Neuronal stem cell (in vitro differentiated cells): ENCODE results near the gene WWC2.

Experiments used
- DNase-seq: peaks from one replicate; pipeline ENCODE4 v3.0.0-alpha.2; 2013; ENCODE audit warnings: low spot score
- H2AFZ ChIP-seq: one replicate; pipeline ENCODE4 v1.6.1; 2013; ENCODE audit warnings: mild to moderate bottlenecking, low read length, inconsistent platforms
- H2AK5ac ChIP-seq: 2 replicates; pipeline ENCODE4 v1.6.1; 2013; ENCODE audit warnings: low read depth, mild to moderate bottlenecking, inconsistent platforms, low read length, moderate library complexity, mixed read lengths
- H2BK120ac ChIP-seq: 2 replicates; pipeline ENCODE4 v1.6.1; 2013; ENCODE audit warnings: low read depth, mild to moderate bottlenecking, inconsistent platforms, low read length, moderate library complexity, mixed read lengths
- H2BK12ac ChIP-seq: one replicate; pipeline ENCODE4 v1.6.1; 2013; ENCODE audit warnings: low read length, inconsistent platforms
- H2BK15ac ChIP-seq: 2 replicates; pipeline ENCODE4 v1.6.1; 2013; ENCODE audit warnings: mild to moderate bottlenecking, low read length, inconsistent platforms, mixed read lengths
- H2BK5ac ChIP-seq: one replicate; pipeline ENCODE4 v1.6.1; 2013; ENCODE audit warnings: inconsistent platforms, mild to moderate bottlenecking, low read length, moderate library complexity
- H3K14ac ChIP-seq: one replicate; pipeline ENCODE4 v1.6.1; 2013; ENCODE audit warnings: low read length, inconsistent platforms
- H3K18ac ChIP-seq: 2 replicates; pipeline ENCODE4 v1.6.1; 2013; ENCODE audit warnings: low read length, inconsistent platforms
- H3K23ac ChIP-seq: 2 replicates; pipeline ENCODE4 v1.6.1; 2013; ENCODE audit warnings: low read depth, mild to moderate bottlenecking, mixed read lengths, low read length, inconsistent platforms; ENCODE audit not compliant: poor library complexity
- H3K27ac ChIP-seq: replicated peaks from 3 replicates; pipeline ENCODE4 v1.5.1; 2013; ENCODE audit warnings: low read length, inconsistent platforms
- H3K27me3 ChIP-seq, 3 experiments: 2 replicates each; pipeline ENCODE4 v1.6.1; 2013; ENCODE audit warnings: low read length in 3 of 3, mild to moderate bottlenecking in 2 of 3, inconsistent platforms in 1 of 3, low read depth in 1 of 3, mixed read lengths in 1 of 3, moderate library complexity in 1 of 3; ENCODE audit not compliant: control insufficient read depth in 3 of 3, insufficient read depth in 3 of 3
- H3K36me3 ChIP-seq, 2 donors: replicated peaks in 1 of 2; 2 replicates each; pipeline ENCODE4 v1.6.1; 2013; ENCODE audit warnings: low read length in 2 of 2; ENCODE audit not compliant: control insufficient read depth in 2 of 2, insufficient read depth in 2 of 2
- H3K4ac ChIP-seq: 2 replicates; pipeline ENCODE4 v1.6.1; 2013; ENCODE audit warnings: inconsistent platforms, mild to moderate bottlenecking, low read length, moderate library complexity
- H3K4me1 ChIP-seq, 2 donors: 1 replicate in 1 of 2; 2 replicates in 1 of 2; pipeline ENCODE4 v1.6.1; 2013; ENCODE audit warnings: low read length in 2 of 2, low read depth in 1 of 2; ENCODE audit not compliant: control insufficient read depth in 2 of 2, insufficient read depth in 1 of 2
- H3K4me2 ChIP-seq: one replicate; pipeline ENCODE4 v1.6.1; 2013; ENCODE audit warnings: mild to moderate bottlenecking, low read length, inconsistent platforms; ENCODE audit not compliant: insufficient read depth, poor library complexity, severe bottlenecking
- H3K4me3 ChIP-seq, 2 donors: 2 replicates each; pipeline ENCODE4 v1.5.1; 2013; ENCODE audit warnings: low read length in 2 of 2, mild to moderate bottlenecking in 2 of 2, inconsistent platforms in 1 of 2, moderate library complexity in 1 of 2
- H3K79me1 ChIP-seq: one replicate; pipeline ENCODE4 v1.6.1; 2013; ENCODE audit warnings: low read depth, mild to moderate bottlenecking, inconsistent platforms, low read length, moderate library complexity
- H3K9ac ChIP-seq: one replicate; pipeline ENCODE4 v1.6.1; 2013; ENCODE audit warnings: mild to moderate bottlenecking, low read depth, low read length, inconsistent platforms; ENCODE audit not compliant: poor library complexity
- H3K9me3 ChIP-seq, 2 donors: replicated peaks in 1 of 2; 2 replicates each; pipeline versions ENCODE3 to v1.6.1; 2013; ENCODE audit warnings: low read length in 2 of 2, mild to moderate bottlenecking in 2 of 2, inconsistent platforms in 1 of 2, low read depth in 1 of 2, mixed read lengths in 1 of 2, moderate library complexity in 1 of 2; ENCODE audit not compliant: control insufficient read depth in 2 of 2, insufficient read depth in 1 of 2
- H4K8ac ChIP-seq: one replicate; pipeline ENCODE4 v1.6.1; 2013; ENCODE audit warnings: low read depth, mild to moderate bottlenecking, inconsistent platforms, low read length, moderate library complexity
- H4K91ac ChIP-seq: one replicate; pipeline ENCODE4 v1.6.1; 2013; ENCODE audit warnings: low read length, low read depth, mild to moderate bottlenecking, inconsistent platforms; ENCODE audit not compliant: poor library complexity
- WGBS, 2 donors: extraction: QIAGEN DNeasy Blood & Tissue Kit; methylation state at CpG; one replicate each; pipeline ENCODE4 v1.1.7; 2013; ENCODE audit warnings: missing lambda C conversion rate in 2 of 2, mixed read lengths in 1 of 2; ENCODE audit not compliant: insufficient read length in 2 of 2, insufficient replicate concordance in 1 of 2; ENCODE audit errors: extremely low coverage in 2 of 2; 5-methylcytosine and 5-hydroxymethylcytosine counted together

WWC2 gene

GRCh38 chr4:183248201-183248600 is 149.1 kb downstream of the WWC2 start:
- no peak for DNase-seq
- H4K91ac ChIP-seq = no peak overlapping the region
- no peaks in the 10 kb centered on the region for H3K27me3 ChIP-seq
- no peak overlapping the region for H3K23ac ChIP-seq
- H2BK5ac ChIP-seq = no peak overlapping the region
- no peak overlapping the region for H3K9ac ChIP-seq
- no peaks in the 10 kb centered on the region for H3K79me1 ChIP-seq
- no peak overlapping the region for H2BK15ac ChIP-seq
- no peak overlapping the region for H2BK12ac ChIP-seq
- H3K18ac ChIP-seq = no peak overlapping the region
- H3K4me1 ChIP-seq = peaks cover 0 to 4% of the 10 kb centered on the region in 2 donors
- H4K8ac ChIP-seq = no peak overlapping the region
- no peak overlapping the region for H3K14ac ChIP-seq
- H3K36me3 ChIP-seq = peaks cover 16 to 65% of the 10 kb centered on the region in 2 donors
- no peak overlapping the region for H2AK5ac ChIP-seq
- no peak overlapping the region for H3K27ac ChIP-seq
- no peak overlapping the region for H3K4me2 ChIP-seq
- H2AFZ ChIP-seq = no peak overlapping the region
- no peak overlapping the region for H3K4ac ChIP-seq
- H3K4me3 ChIP-seq = no peak overlapping the region
- no peaks in the 10 kb centered on the region for H3K9me3 ChIP-seq
- H2BK120ac ChIP-seq = no peak overlapping the region
- no CpG with 5 or more reads among the region's 2 CpGs for WGBS, 2 donors

DNA sequence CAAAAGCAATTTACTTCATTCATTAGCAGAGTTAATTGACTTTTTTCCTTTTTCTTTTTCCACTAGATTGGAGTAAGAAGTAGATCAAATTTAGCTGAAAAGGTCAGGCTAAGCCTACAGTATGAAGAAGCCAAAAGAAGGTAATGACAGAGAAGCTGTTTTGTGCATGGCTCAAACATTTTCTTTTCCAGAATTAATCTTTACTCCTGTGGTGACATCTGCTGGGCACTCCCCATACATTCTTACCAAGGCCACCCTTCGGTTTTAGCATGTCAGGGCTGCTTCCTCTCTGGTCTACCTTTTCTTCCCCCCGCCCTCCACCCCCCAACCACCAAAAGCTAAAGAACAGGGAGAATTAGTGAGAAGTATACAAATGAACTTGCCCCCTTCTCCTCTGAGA is 150.8 kb downstream of the WWC2 start:
- no peak overlapping the region for H3K27ac ChIP-seq
- no peak overlapping the region for H2AFZ ChIP-seq
- H3K9ac ChIP-seq = no peak overlapping the region
- no peak overlapping the region for H2BK5ac ChIP-seq
- no peak overlapping the region for H2AK5ac ChIP-seq
- no peak overlapping the region for H2BK15ac ChIP-seq
- no peaks in the 10 kb centered on the region for H3K27me3 ChIP-seq
- H3K4ac ChIP-seq = no peak overlapping the region
- DNase-seq = no peak
- no peak overlapping the region for H3K18ac ChIP-seq
- no peak overlapping the region for H4K8ac ChIP-seq
- H3K23ac ChIP-seq = no peak overlapping the region
- H3K4me1 ChIP-seq = peaks cover 0 to 4% of the 10 kb centered on the region in 2 donors
- no peaks in the 10 kb centered on the region for H3K9me3 ChIP-seq
- no peak overlapping the region for H4K91ac ChIP-seq
- H3K14ac ChIP-seq = no peak overlapping the region
- WGBS, 2 donors = no CpG with 5 or more reads among the region's 2 CpGs
- no peak overlapping the region for H2BK120ac ChIP-seq
- no peak overlapping the region for H3K4me2 ChIP-seq
- no peaks in the 10 kb centered on the region for H3K79me1 ChIP-seq
- H3K4me3 ChIP-seq = no peak overlapping the region
- H2BK12ac ChIP-seq = no peak overlapping the region
- peaks cover 19 to 81% of the 10 kb centered on the region in 2 donors for H3K36me3 ChIP-seq

GRCh38 chr4:183250831-183251230 is 151.8 kb downstream of the WWC2 start:
- Histone ChIP-seq H2BK12ac (no peak overlapping the region), H3K4me1 (no peaks in the 10 kb centered on the region), H3K4me3 (no peak overlapping the region), H4K91ac (no peak overlapping the region), H2AFZ (no peak overlapping the region), H3K18ac (no peak overlapping the region), H3K9me3 (no peaks in the 10 kb centered on the region), H3K23ac (no peak overlapping the region), H3K4me2 (no peak overlapping the region), H3K9ac (no peak overlapping the region), H3K4ac (no peak overlapping the region), H2BK120ac (no peak overlapping the region), H3K14ac (no peak overlapping the region), H2BK5ac (no peak overlapping the region), H3K27me3 (no peaks in the 10 kb centered on the region), H3K27ac (no peak overlapping the region), H2AK5ac (no peak overlapping the region), H2BK15ac (no peak overlapping the region), H3K79me1 (no peaks in the 10 kb centered on the region), H3K36me3 (peaks cover 15 to 81% of the 10 kb centered on the region in 2 donors), H4K8ac (no peak overlapping the region)
- no peak for DNase-seq
- WGBS, 2 donors = no CpG with 5 or more reads among the region's 2 CpGs

DNA sequence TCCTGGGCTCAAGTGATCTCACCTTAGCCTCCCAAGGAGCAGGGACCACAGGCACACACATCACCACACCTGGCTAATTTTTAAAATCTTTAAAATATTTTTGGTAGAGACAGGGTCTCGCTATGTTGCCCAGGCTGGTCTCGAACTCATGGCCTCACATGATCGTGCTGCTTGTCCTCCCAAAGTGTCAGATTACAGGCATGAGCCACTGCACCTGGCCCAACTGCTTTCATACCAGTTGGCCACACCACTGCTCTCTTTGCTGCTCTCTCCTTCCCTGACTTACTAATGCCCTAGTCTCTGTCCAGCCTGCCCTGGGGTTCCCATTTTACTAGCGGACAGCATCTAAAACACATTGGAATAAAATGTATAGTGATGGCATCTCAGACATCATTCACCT is 153.9 kb downstream of the WWC2 start:
- no peak for DNase-seq
- H3K9ac ChIP-seq = no peak overlapping the region

More for the DNA sequence above, 153.9 kb downstream of the WWC2 start:
- Histone ChIP-seq H2BK5ac (no peak overlapping the region), H2AK5ac (no peak overlapping the region), H3K9me3 (no peaks in the 10 kb centered on the region), H2BK15ac (no peak overlapping the region), H3K4me3 (no peak overlapping the region), H2BK120ac (no peak overlapping the region), H3K36me3 (peaks cover 17 to 67% of the 10 kb centered on the region in 2 donors), H2BK12ac (no peak overlapping the region), H4K91ac (no peak overlapping the region), H3K27ac (no peak overlapping the region), H3K18ac (no peak overlapping the region), H3K4me2 (no peak overlapping the region), H3K4ac (no peak overlapping the region), H4K8ac (no peak overlapping the region), H3K4me1 (no peaks in the 10 kb centered on the region), H3K14ac (no peak overlapping the region), H3K79me1 (no peaks in the 10 kb centered on the region), H3K23ac (no peak overlapping the region), H2AFZ (no peak overlapping the region), H3K27me3 (no peaks in the 10 kb centered on the region)
- WGBS, 2 donors = no CpG with 5 or more reads among the region's 4 CpGs
